ENCODE results near the gene NDC1.

- TF ChIP-seq CTCF (conservative IDR thresholded peaks at IDR 0.05; ENCODE audit: low read depth, low read length) (no peak), NFE2L2 (IDR thresholded peaks at IDR 0.05; ENCODE audit: low read depth, low read length) (no peak), RFX5 (IDR thresholded peaks at IDR 0.05; ENCODE audit: low read depth, low read length) (no peak), USF2 (IDR thresholded peaks at IDR 0.05; ENCODE audit: low read depth, low read length) (no peak), ELK1 (IDR thresholded peaks at IDR 0.05; ENCODE audit: borderline replicate concordance, low read depth, low read length) (no peak), FOS (IDR thresholded peaks at IDR 0.05; ENCODE audit: low read depth, low read length) (no peak), POLR2A (IDR thresholded peaks at IDR 0.05; ENCODE audit: low read depth, low read length) (no peak), MAZ (IDR thresholded peaks at IDR 0.05; ENCODE audit: borderline replicate concordance, low read depth, low read length) (no peak), MXI1 (IDR thresholded peaks at IDR 0.05; ENCODE audit: borderline replicate concordance, low read depth, low read length) (no peak), SMC3 (IDR thresholded peaks at IDR 0.05; ENCODE audit: low read depth, low read length) (no peak), RAD21 (IDR thresholded peaks at IDR 0.05; ENCODE audit: low read length) (no peak)
These were observed 518 bp upstream of the NDC1 start for GRCh38 chr1:53838654-53838974.

Data from IMR-90 (cell line).